NOMO-1 treated with DMSO at 0.1 percent for 48 hours (cell line): ENCODE data around the gene ACER3.
"Not testable (repeated sequence)": the region's sequence is repeated elsewhere in the genome, so short reads cannot be mapped to it uniquely, and the experiment has no call there.

Experiments
- DNase-seq: peaks from one replicate; lab custom pipeline; 2025; ENCODE audit not compliant: unreplicated experiment; lab: John Stamatoyannopoulos, UW

ACER3 gene

GRCh38 chr11:76872959-76873827 lies 12.5 kb downstream of the ACER3 start:
- no peak for DNase-seq

- DNase-seq: no peak
These were observed 17.3 kb downstream of the ACER3 start for GRCh38 chr11:76878014-76878413.

- no peak for DNase-seq
These were observed 19.6 kb downstream of the ACER3 start for GRCh38 chr11:76880314-76880713.

- no peak for DNase-seq
These were observed 20.2 kb downstream of the ACER3 start for GRCh38 chr11:76880956-76881355.

GRCh38 chr11:76885390-76886097 lies 24.8 kb downstream of the ACER3 start:
- no peak for DNase-seq

GRCh38 chr11:76888989-76889388 lies 28.3 kb downstream of the ACER3 start:
- no peak for DNase-seq

GRCh38 chr11:76889411-76889975 lies 28.8 kb downstream of the ACER3 start:
- no peak for DNase-seq

GRCh38 chr11:76890329-76890728 lies 29.6 kb downstream of the ACER3 start:
- no peak for DNase-seq

GRCh38 chr11:76891285-76891684 lies 30.6 kb downstream of the ACER3 start:
- no peak for DNase-seq

- no peak for DNase-seq
These were observed 31.1 kb downstream of the ACER3 start for GRCh38 chr11:76891793-76892192.

- no peak for DNase-seq
These were observed 31.6 kb downstream of the ACER3 start for GRCh38 chr11:76892306-76892705.

GRCh38 chr11:76897233-76897632 lies 36.5 kb downstream of the ACER3 start:
- no peak for DNase-seq

- DNase-seq: no peak
These were observed 40.4 kb downstream of the ACER3 start for GRCh38 chr11:76901144-76901543.

GRCh38 chr11:76901622-76902021 lies 40.9 kb downstream of the ACER3 start:
- not testable (repeated sequence) for DNase-seq

GRCh38 chr11:76902121-76903014 lies 41.6 kb downstream of the ACER3 start:
- no peak for DNase-seq

- DNase-seq: no peak
These were observed 42.6 kb downstream of the ACER3 start for GRCh38 chr11:76903325-76903724.

- DNase-seq: no peak
These were observed 50.1 kb downstream of the ACER3 start for GRCh38 chr11:76910620-76911414.

- DNase-seq: no peak
These were observed 50.7 kb downstream of the ACER3 start for GRCh38 chr11:76911415-76911808.

GRCh38 chr11:76916712-76917111 lies 56.0 kb downstream of the ACER3 start:
- DNase-seq: no peak

GRCh38 chr11:76918941-76919386 lies 58.2 kb downstream of the ACER3 start:
- peak; percentile 60 for DNase-seq
